Measurements from ENCODE around the gene SLC38A7. TPM values are rescaled to one million over a fixed set of nuclear protein-coding genes. Genes with fewer than 3 reads are reported as not detected.
"Not testable (repeated sequence)": the region's sequence is repeated elsewhere in the genome, so short reads cannot be mapped to it uniquely, and the experiment has no call there.

The SLC38A7 gene
- total and polyA plus RNA-seq, 2 donors (not counting 3 experiments of a cell fraction or from before 2014, with no cell fraction given): 33.2 to 44.4 TPM

GRCh38 chr16:58659911-58660310 lies 24.7 kb downstream of the SLC38A7 start:
- H3K36me3 ChIP-seq (ENCODE audit: control insufficient read depth in 2 of 2, extremely low read depth in 1 of 2, insufficient read depth in 2 of 2, low read length in 2 of 2); dilution Hi-C loops (cut with MboI; ENCODE audit: extremely low pct_ligation_motif_present, low sequenced_read_pairs); H3K27me3 ChIP-seq (ENCODE audit: control insufficient read depth in 2 of 2, insufficient read depth in 2 of 2, low read length in 2 of 2); H3K27ac ChIP-seq (ENCODE audit: insufficient read depth, low read depth, low read length); H2AFZ ChIP-seq (ENCODE audit: low read depth, low read length); H3K9me3 ChIP-seq (replicated peaks; ENCODE audit: control insufficient read depth, insufficient read depth, low read length); H3K4me2 ChIP-seq (ENCODE audit: insufficient read depth, low read length); DNase-seq (ENCODE audit: low read depth, low spot score); FAIRE-seq; H3K4me3 ChIP-seq (replicated peaks in 1 of 3; ENCODE audit: insufficient read depth in 1 of 3, low read depth in 1 of 3, low read length in 3 of 3); H3K9me1 ChIP-seq (replicated peaks; ENCODE audit: control insufficient read depth, extremely low read depth, insufficient read depth, low read length); H3K4me1 ChIP-seq (ENCODE audit: control insufficient read depth, extremely low read depth, insufficient read depth, low read length); H4K20me1 ChIP-seq (replicated peaks; ENCODE audit: control insufficient read depth, extremely low read depth, insufficient read depth, low read length); BruUV-seq (replicated peaks); H3K79me2 ChIP-seq (ENCODE audit: control insufficient read depth, insufficient read depth, low read length); H3K9ac ChIP-seq (replicated peaks; ENCODE audit: extremely low read depth, insufficient read depth, low read length): not testable (repeated sequence)
- ChIA-PET CTCF (interaction anchor here (1.7 to 7.6 kb wide), 3 partner anchors 97 to 361 kb away, joined by 17 to 64 read pairs (median 23); no protein-coding TSS in a partner anchor), POLR2A (interaction anchor here (0.7 kb wide), 1 partner anchor 10 kb away, joined by 3 read pairs; no protein-coding TSS in a partner anchor)
- intact Hi-C loops (cut with micrococcal nuclease): loop anchor here (2.0 to 5.0 kb wide), 2 partner anchors 323 to 363 kb away; partner anchors contain the start of gene PRSS54

- Histone ChIP-seq H3K4me3 (replicated peaks in 1 of 3; ENCODE audit: insufficient read depth in 1 of 3, low read depth in 1 of 3, low read length in 3 of 3) (no peak overlapping the region), H3K27ac (ENCODE audit: insufficient read depth, low read depth, low read length) (no peak overlapping the region), H3K9me1 (replicated peaks; ENCODE audit: control insufficient read depth, extremely low read depth, insufficient read depth, low read length) (no peaks in the 10 kb centered on the region), H3K4me2 (ENCODE audit: insufficient read depth, low read length) (no peak overlapping the region), H3K9me3 (replicated peaks; ENCODE audit: control insufficient read depth, insufficient read depth, low read length) (no peaks in the 10 kb centered on the region), H3K4me1 (ENCODE audit: control insufficient read depth, extremely low read depth, insufficient read depth, low read length) (no peaks in the 10 kb centered on the region), H3K27me3 (ENCODE audit: control insufficient read depth in 2 of 2, insufficient read depth in 2 of 2, low read length in 2 of 2) (no peaks in the 10 kb centered on the region), H2AFZ (ENCODE audit: low read depth, low read length) (no peak overlapping the region), H3K79me2 (ENCODE audit: control insufficient read depth, insufficient read depth, low read length) (no peaks in the 10 kb centered on the region), H3K9ac (replicated peaks; ENCODE audit: extremely low read depth, insufficient read depth, low read length) (no peak overlapping the region), H3K36me3 (ENCODE audit: control insufficient read depth in 2 of 2, extremely low read depth in 1 of 2, insufficient read depth in 2 of 2, low read length in 2 of 2) (no peaks in the 10 kb centered on the region), H4K20me1 (replicated peaks; ENCODE audit: control insufficient read depth, extremely low read depth, insufficient read depth, low read length) (no peaks in the 10 kb centered on the region)
- DNase-seq (ENCODE audit: low read depth, low spot score) (no peak), FAIRE-seq (no peak)
- TF ChIP-seq MYC (IDR thresholded peaks at IDR 0.05; ENCODE audit: low read depth, low read length) (no peak), FOS (IDR thresholded peaks at IDR 0.05; ENCODE audit: borderline replicate concordance, insufficient read depth, low read length) (no peak), POLR2AphosphoS5 (IDR thresholded peaks at IDR 0.05; ENCODE audit: insufficient read depth, low read depth, low read length) (no peak), POLR2A (IDR thresholded peaks at IDR 0.05; ENCODE audit: low read depth, low read length) (no peak), CTCF (IDR thresholded peaks at IDR 0.05; ENCODE audit: extremely low read depth in 1 of 2, insufficient read depth in 1 of 2, low read depth in 1 of 2, low read length in 2 of 2) (no peak), JUN (IDR thresholded peaks at IDR 0.05; ENCODE audit: borderline replicate concordance, insufficient read depth, insufficient read length, low read depth) (no peak), EZH2 (IDR thresholded peaks at IDR 0.05; ENCODE audit: borderline replicate concordance, low read depth, low read length, severe bottlenecking) (no peak), GATA2 (IDR thresholded peaks at IDR 0.05; ENCODE audit: insufficient read depth, insufficient read length, low read depth, low read length) (no peak), MAX (IDR thresholded peaks at IDR 0.05; ENCODE audit: insufficient read depth, insufficient read length) (no peak)
- dilution Hi-C loops (cut with MboI; ENCODE audit: extremely low pct_ligation_motif_present, low sequenced_read_pairs) (no loop called here), intact Hi-C loops (cut with micrococcal nuclease) (no loop called here)
- ChIA-PET CTCF (interaction anchor here (0.9 to 7.6 kb wide), 4 partner anchors 98 to 359 kb away, joined by 3 to 64 read pairs (median 4); no protein-coding TSS in a partner anchor), POLR2A (no interaction called here)
- no TSS peak for BruUV-seq (replicated peaks)
Measured at GRCh38 chr16:58658796-58659211, 25.8 kb downstream of the SLC38A7 start.

All from endothelial cell of umbilical vein (primary cell).